Mesenchymal stem cell (in vitro differentiated cells and primary cell): Measurements from ENCODE around the gene OLFM3.

ENCODE experiments used
- DNase-seq: peaks from one replicate; pipeline ENCODE4 v3.0.0-alpha.2; 2013
- H2AFZ ChIP-seq: one replicate; pipeline ENCODE4 v1.6.1; 2013; ENCODE audit warnings: low read depth, mild to moderate bottlenecking, control low read depth, inconsistent platforms, low read length, moderate library complexity
- H2AK5ac ChIP-seq: 2 replicates; pipeline ENCODE4 v1.6.1; 2013; ENCODE audit warnings: low read length, moderate library complexity, mild to moderate bottlenecking, inconsistent platforms; ENCODE audit not compliant: severe bottlenecking
- H2BK120ac ChIP-seq: one replicate; pipeline ENCODE4 v1.6.1; 2013; ENCODE audit warnings: low read depth, mild to moderate bottlenecking, inconsistent platforms, low read length, moderate library complexity
- H2BK12ac ChIP-seq, 2 experiments: one replicate each; pipeline ENCODE4 v1.6.1; 2013; ENCODE audit warnings: inconsistent platforms in 2 of 2, low read length in 2 of 2, mild to moderate bottlenecking in 2 of 2, moderate library complexity in 2 of 2, control low read depth in 1 of 2
- H2BK15ac ChIP-seq: one replicate; pipeline ENCODE4 v1.6.1; 2013; ENCODE audit warnings: mild to moderate bottlenecking, low read depth, inconsistent platforms; ENCODE audit not compliant: poor library complexity, severe bottlenecking
- H2BK5ac ChIP-seq: 2 replicates; pipeline ENCODE4 v1.6.1; 2013; ENCODE audit warnings: low read depth, mild to moderate bottlenecking, low read length, control low read depth, inconsistent platforms; ENCODE audit not compliant: poor library complexity, severe bottlenecking
- H3K14ac ChIP-seq, 2 experiments: one replicate each; pipeline ENCODE4 v1.6.1; 2013; ENCODE audit warnings: inconsistent platforms in 2 of 2, low read length in 2 of 2, control low read depth in 1 of 2, mild to moderate bottlenecking in 1 of 2, moderate library complexity in 1 of 2
- H3K18ac ChIP-seq, 2 experiments: one replicate each; pipeline ENCODE4 v1.6.1; 2013; ENCODE audit warnings: inconsistent platforms in 2 of 2, low read length in 2 of 2, control low read depth in 1 of 2, low read depth in 1 of 2, mild to moderate bottlenecking in 1 of 2
- H3K23ac ChIP-seq, 2 experiments: one replicate each; pipeline ENCODE4 v1.6.1; 2013; ENCODE audit warnings: inconsistent platforms in 2 of 2, low read length in 2 of 2, mild to moderate bottlenecking in 2 of 2, moderate library complexity in 2 of 2, control low read depth in 1 of 2
- H3K27ac ChIP-seq: 2 replicates; pipeline ENCODE4 v1.5.1; 2013; ENCODE audit warnings: mild to moderate bottlenecking, moderate library complexity, low read length, control low read depth, inconsistent platforms; ENCODE audit not compliant: poor library complexity, severe bottlenecking
- H3K27me3 ChIP-seq, 2 experiments: 2 replicates each; pipeline versions ENCODE4 v1.6.1 to v1.7.0; 2013; ENCODE audit warnings: low read length in 2 of 2, mild to moderate bottlenecking in 2 of 2, moderate library complexity in 2 of 2, control low read depth in 1 of 2, inconsistent platforms in 1 of 2; ENCODE audit not compliant: control insufficient read depth in 1 of 2, insufficient read depth in 1 of 2
- H3K36me3 ChIP-seq, 2 experiments: 2 replicates each; pipeline versions ENCODE4 v1.6.1 to v1.7.0; 2013; ENCODE audit warnings: low read length in 2 of 2, control low read depth in 1 of 2, inconsistent platforms in 1 of 2, low read depth in 1 of 2, mild to moderate bottlenecking in 1 of 2; ENCODE audit not compliant: insufficient read depth in 2 of 2, control insufficient read depth in 1 of 2
- H3K4ac ChIP-seq, 2 experiments: one replicate each; pipeline ENCODE4 v1.6.1; 2013; ENCODE audit warnings: inconsistent platforms in 2 of 2, low read length in 2 of 2, mild to moderate bottlenecking in 2 of 2, moderate library complexity in 2 of 2, control low read depth in 1 of 2, low read depth in 1 of 2
- H3K4me1 ChIP-seq: 2 replicates; pipeline ENCODE4 v1.6.1; 2013; ENCODE audit warnings: low read depth, low read length, control low read depth; ENCODE audit not compliant: control insufficient read depth, insufficient read depth
- H3K4me2 ChIP-seq: 2 replicates; pipeline ENCODE4 v1.6.1; 2013; ENCODE audit warnings: low read length, mild to moderate bottlenecking, inconsistent platforms; ENCODE audit not compliant: poor library complexity, severe bottlenecking
- H3K4me3 ChIP-seq, 2 experiments: 2 replicates each; pipeline versions ENCODE4 v1.5.1 to v1.7.0; 2013; ENCODE audit warnings: low read length in 2 of 2, mild to moderate bottlenecking in 2 of 2, control low read depth in 1 of 2, low read depth in 1 of 2; ENCODE audit not compliant: insufficient read depth in 1 of 2
- H3K79me1 ChIP-seq: replicated peaks from 2 replicates; pipeline ENCODE4 v1.6.1; 2013; ENCODE audit warnings: mild to moderate bottlenecking, control low read depth, low read length, inconsistent platforms; ENCODE audit not compliant: poor library complexity, severe bottlenecking
- H3K9ac ChIP-seq: 2 replicates; pipeline ENCODE4 v1.7.0; 2013; ENCODE audit warnings: mild to moderate bottlenecking, low read length, moderate library complexity
- H3K9me3 ChIP-seq: 2 replicates; pipeline ENCODE4 v1.7.0; 2013; ENCODE audit warnings: mild to moderate bottlenecking, low read length; ENCODE audit not compliant: control insufficient read depth
- H4K8ac ChIP-seq: one replicate; pipeline ENCODE4 v1.6.1; 2013; ENCODE audit warnings: inconsistent platforms, mild to moderate bottlenecking, low read length, moderate library complexity
- H4K91ac ChIP-seq: one replicate; pipeline ENCODE4 v1.6.1; 2013; ENCODE audit warnings: mild to moderate bottlenecking, low read length, inconsistent platforms
- WGBS: methylation state at CpG from one replicate; pipeline ENCODE4 v1.1.7; 2013; ENCODE audit warnings: mixed read lengths; 5-methylcytosine and 5-hydroxymethylcytosine counted together

OLFM3 gene

GRCh38 chr1:101826416-101826815, 170.3 kb downstream of the OLFM3 start:
- H3K9ac ChIP-seq: no peak overlapping the region
- no peaks in the 10 kb centered on the region for H3K36me3 ChIP-seq
- no peak overlapping the region for H3K27ac ChIP-seq
- no peak for DNase-seq
- H2BK120ac ChIP-seq: no peak overlapping the region
- no peak overlapping the region for H2BK15ac ChIP-seq
- H3K27me3 ChIP-seq: peaks cover 0 to 4% of the 10 kb centered on the region in 2 experiments
- H4K8ac ChIP-seq: no peak overlapping the region
- H2BK5ac ChIP-seq: no peak overlapping the region
- no peak overlapping the region for H3K4me2 ChIP-seq
- H3K9me3 ChIP-seq: no peaks in the 10 kb centered on the region
- H2AK5ac ChIP-seq: no peak overlapping the region
- no peak overlapping the region for H3K14ac ChIP-seq
- no peak overlapping the region for H4K91ac ChIP-seq
- H3K4me3 ChIP-seq: no peak overlapping the region
- no peaks in the 10 kb centered on the region for H3K79me1 ChIP-seq
- no peak overlapping the region for H2BK12ac ChIP-seq
- no peak overlapping the region for H3K4ac ChIP-seq
- H3K18ac ChIP-seq: no peak overlapping the region
- no peak overlapping the region for H3K23ac ChIP-seq
- no peaks in the 10 kb centered on the region for H3K4me1 ChIP-seq
- H2AFZ ChIP-seq: no peak overlapping the region

GRCh38 chr1:101820071-101820470, 176.7 kb downstream of the OLFM3 start:
- no peaks in the 10 kb centered on the region for H3K9me3 ChIP-seq
- no peak overlapping the region for H3K4ac ChIP-seq
- H3K36me3 ChIP-seq: no peaks in the 10 kb centered on the region
- H4K91ac ChIP-seq: no peak overlapping the region
- H3K18ac ChIP-seq: no peak overlapping the region
- no peak overlapping the region for H2BK15ac ChIP-seq
- no peak overlapping the region for H3K4me3 ChIP-seq
- H3K9ac ChIP-seq: no peak overlapping the region
- H3K23ac ChIP-seq: no peak overlapping the region
- H3K27me3 ChIP-seq: peaks cover 0 to 4% of the 10 kb centered on the region in 2 experiments
- H2BK5ac ChIP-seq: no peak overlapping the region
- H2AK5ac ChIP-seq: no peak overlapping the region
- peak; percentile 53 for DNase-seq
- no peak overlapping the region for H3K14ac ChIP-seq
- H2BK12ac ChIP-seq: no peak overlapping the region
- no peak overlapping the region for H4K8ac ChIP-seq
- no peak overlapping the region for H2AFZ ChIP-seq
- no peak overlapping the region for H3K27ac ChIP-seq
- H3K79me1 ChIP-seq: no peaks in the 10 kb centered on the region
- no CpG with 5 or more reads among the region's 1 CpG for WGBS
- no peaks in the 10 kb centered on the region for H3K4me1 ChIP-seq
- H2BK120ac ChIP-seq: no peak overlapping the region
- no peak overlapping the region for H3K4me2 ChIP-seq

GRCh38 chr1:101816262-101816661, 180.5 kb downstream of the OLFM3 start:
- H3K36me3 ChIP-seq: no peaks in the 10 kb centered on the region
- H4K91ac ChIP-seq: no peak overlapping the region
- H2AK5ac ChIP-seq: no peak overlapping the region
- H3K79me1 ChIP-seq: no peaks in the 10 kb centered on the region
- no peak overlapping the region for H2AFZ ChIP-seq
- no peak overlapping the region for H3K4me2 ChIP-seq
- no peak overlapping the region for H2BK12ac ChIP-seq
- no peak overlapping the region for H4K8ac ChIP-seq
- no peak overlapping the region for H3K23ac ChIP-seq
- H3K4me3 ChIP-seq: no peak overlapping the region
- H3K4me1 ChIP-seq: no peaks in the 10 kb centered on the region
- 90% methylated on average over 1 of the region's 1 CpG for WGBS
- H3K27me3 ChIP-seq: no peaks in the 10 kb centered on the region
- no peak overlapping the region for H3K9ac ChIP-seq
- no peak overlapping the region for H3K18ac ChIP-seq
- no peak overlapping the region for H2BK5ac ChIP-seq
- H3K14ac ChIP-seq: no peak overlapping the region
- no peak for DNase-seq
- no peak overlapping the region for H3K27ac ChIP-seq
- H3K4ac ChIP-seq: no peak overlapping the region
- H2BK120ac ChIP-seq: no peak overlapping the region
- no peaks in the 10 kb centered on the region for H3K9me3 ChIP-seq
- no peak overlapping the region for H2BK15ac ChIP-seq

GRCh38 chr1:101798417-101798816, 198.3 kb downstream of the OLFM3 start:
- H3K27ac ChIP-seq: no peak overlapping the region
- H2BK5ac ChIP-seq: no peak overlapping the region
- H2AFZ ChIP-seq: no peak overlapping the region
- no peak overlapping the region for H3K4me2 ChIP-seq
- no peak overlapping the region for H3K9ac ChIP-seq
- H3K9me3 ChIP-seq: no peaks in the 10 kb centered on the region
- no peak overlapping the region for H2BK12ac ChIP-seq
- H4K91ac ChIP-seq: no peak overlapping the region
- H2AK5ac ChIP-seq: no peak overlapping the region
- H3K4ac ChIP-seq: no peak overlapping the region
- H3K4me1 ChIP-seq: no peaks in the 10 kb centered on the region
- no peak overlapping the region for H3K18ac ChIP-seq
- H3K4me3 ChIP-seq: no peak overlapping the region
- 83% methylated on average over 2 of the region's 2 CpGs for WGBS
- H3K23ac ChIP-seq: no peak overlapping the region
- H3K27me3 ChIP-seq: no peaks in the 10 kb centered on the region
- H3K36me3 ChIP-seq: no peaks in the 10 kb centered on the region
- H3K14ac ChIP-seq: no peak overlapping the region
- no peak overlapping the region for H4K8ac ChIP-seq
- no peak overlapping the region for H2BK120ac ChIP-seq
- no peak overlapping the region for H2BK15ac ChIP-seq
- DNase-seq: peak; percentile 5
- no peaks in the 10 kb centered on the region for H3K79me1 ChIP-seq
